Neural cell (in vitro differentiated cells): ENCODE data around the gene ICE1. TPM values are rescaled to one million over a fixed set of nuclear protein-coding genes. Genes with fewer than 3 reads are reported as not detected.

ENCODE experiments used
- H2AFZ ChIP-seq: fragments of 200-600, 300-800 bp; sonication (generic), shearing (Covaris generic); 2 replicates; pipeline ENCODE4 v1.6.0; 2014; ENCODE audit warnings: low read depth, mild to moderate bottlenecking, antibody characterized with exemption, low read length, moderate library complexity
- H3F3A ChIP-seq: fragments of 200-600 bp; shearing (Covaris generic); 2 replicates; pipeline ENCODE4 v1.6.1; 2016; ENCODE audit warnings: mild to moderate bottlenecking, moderate library complexity, mixed read lengths, antibody characterized with exemption, low read length; ENCODE audit not compliant: insufficient read depth, poor library complexity, severe bottlenecking
- H3K27ac ChIP-seq: fragments of 200-600, 300-800 bp; sonication (generic), shearing (Covaris generic); 2 replicates; pipeline ENCODE4 v1.5.1; 2014; ENCODE audit warnings: mild to moderate bottlenecking, low read length, moderate library complexity
- H3K27me3 ChIP-seq: fragments of 300-800, 200-600 bp; sonication (generic), shearing (Covaris generic); 2 replicates; pipeline ENCODE4 v1.6.0; 2014; ENCODE audit warnings: mild to moderate bottlenecking, low read depth, low read length, moderate library complexity; ENCODE audit not compliant: insufficient read depth
- H3K36me3 ChIP-seq: fragments of 300-800, 200-600 bp; sonication (generic), shearing (Covaris generic); 2 replicates; pipeline ENCODE4 v1.5.1; 2014; ENCODE audit warnings: mild to moderate bottlenecking, antibody characterized with exemption, low read length, moderate library complexity; ENCODE audit not compliant: insufficient read depth
- H3K4me2 ChIP-seq: fragments of 300-800, 200-600 bp; sonication (generic), shearing (Covaris generic); 2 replicates; pipeline ENCODE4 v1.6.0; 2014; ENCODE audit warnings: mild to moderate bottlenecking, low read length
- H3K4me3 ChIP-seq: fragments of 300-800, 200-600 bp; sonication (generic), shearing (Covaris generic); 2 replicates; pipeline ENCODE4 v1.5.1; 2014; ENCODE audit warnings: mild to moderate bottlenecking, low read length, moderate library complexity
- H3K79me2 ChIP-seq: fragments of 200-600 bp; shearing (Covaris generic); replicated peaks from 2 replicates; pipeline ENCODE4 v1.6.0; 2014; ENCODE audit warnings: mild to moderate bottlenecking, low read length, moderate library complexity; ENCODE audit not compliant: insufficient read depth
- H3K9ac ChIP-seq: fragments of 300-800, 200-600 bp; sonication (generic), shearing (Covaris generic); 2 replicates; pipeline ENCODE4 v1.6.1; 2016; ENCODE audit warnings: mild to moderate bottlenecking, low read length, mixed read lengths
- H3K9me2 ChIP-seq: fragments of 200-600 bp; shearing (Covaris generic); 2 replicates; pipeline ENCODE4 v1.6.1; 2016; ENCODE audit warnings: mild to moderate bottlenecking, low read length, mixed read lengths; ENCODE audit not compliant: insufficient read depth
- H3K9me3 ChIP-seq: fragments of 200-600, 300-800 bp; sonication (generic), shearing (Covaris generic); 2 replicates; pipeline ENCODE4 v1.6.1; 2016; ENCODE audit warnings: mild to moderate bottlenecking, mixed run types, low read length, moderate library complexity, mixed read lengths
- H4K20me1 ChIP-seq: fragments of 200-600 bp; shearing (Covaris generic); 2 replicates; pipeline ENCODE4 v1.6.1; 2016; ENCODE audit warnings: mild to moderate bottlenecking, mixed run types; ENCODE audit not compliant: insufficient read depth
- CTCF ChIP-seq: fragments of 450-650 bp; IDR thresholded peaks from 2 replicates; pipeline ENCODE4 v1.5.1; 2014; ENCODE audit warnings: antibody characterized with exemption, mild to moderate bottlenecking, moderate library complexity; ENCODE audit not compliant: poor library complexity, severe bottlenecking
- EP300 ChIP-seq: fragments of 450-650 bp; conservative IDR thresholded peaks from 2 replicates; pipeline ENCODE4 v1.6.1; 2014; ENCODE audit warnings: antibody characterized with exemption, mild to moderate bottlenecking, moderate library complexity; ENCODE audit not compliant: poor library complexity, severe bottlenecking
- EZH2 ChIP-seq: fragments of 200-600, 300-800 bp; shearing (Covaris generic), sonication (generic); IDR thresholded peaks from 2 replicates; pipeline ENCODE4 v1.6.1; 2014; ENCODE audit warnings: antibody characterized with exemption, low read length, borderline replicate concordance, mild to moderate bottlenecking; ENCODE audit not compliant: insufficient read depth, poor library complexity, severe bottlenecking
- MXI1 ChIP-seq: fragments of 450-650 bp; conservative IDR thresholded peaks from 2 replicates; pipeline ENCODE4 v1.6.1; 2014; ENCODE audit warnings: antibody characterized with exemption, mild to moderate bottlenecking; ENCODE audit not compliant: poor library complexity, severe bottlenecking
- POLR2AphosphoS5 ChIP-seq: IDR thresholded peaks from 2 replicates; pipeline ENCODE4 v1.6.1; 2012
- RAD21 ChIP-seq: fragments of 450-650 bp; conservative IDR thresholded peaks from 2 replicates; pipeline ENCODE4 v1.6.1; 2014; ENCODE audit warnings: antibody characterized with exemption, mild to moderate bottlenecking, moderate library complexity
- SMC3 ChIP-seq: fragments of 450-650 bp; conservative IDR thresholded peaks from 2 replicates; pipeline ENCODE4 v1.6.1; 2014; ENCODE audit warnings: antibody characterized with exemption, mild to moderate bottlenecking, moderate library complexity; ENCODE audit not compliant: poor library complexity
- TAF1 ChIP-seq: IDR thresholded peaks from 2 replicates; pipeline ENCODE4 v1.6.1; 2012; ENCODE audit warnings: low read depth
- polyA plus RNA-seq: library from polyadenylated mRNA; depleted of rRNA; stranded (reverse); fragments of >200 nt; gene quantifications from 2 replicates; pipeline ENCODE4 v1.2.3, GENCODE V29; 2014
- TF ChIP-seq, protein P1 (sequence below): IDR thresholded peaks from 2 replicates; pipeline ENCODE4 v1.6.1; 2012; ENCODE audit warnings: borderline replicate concordance

Gene ICE1
- polyA plus RNA-seq, 1 donor from 2014 or later = 22.1 TPM

DNA sequence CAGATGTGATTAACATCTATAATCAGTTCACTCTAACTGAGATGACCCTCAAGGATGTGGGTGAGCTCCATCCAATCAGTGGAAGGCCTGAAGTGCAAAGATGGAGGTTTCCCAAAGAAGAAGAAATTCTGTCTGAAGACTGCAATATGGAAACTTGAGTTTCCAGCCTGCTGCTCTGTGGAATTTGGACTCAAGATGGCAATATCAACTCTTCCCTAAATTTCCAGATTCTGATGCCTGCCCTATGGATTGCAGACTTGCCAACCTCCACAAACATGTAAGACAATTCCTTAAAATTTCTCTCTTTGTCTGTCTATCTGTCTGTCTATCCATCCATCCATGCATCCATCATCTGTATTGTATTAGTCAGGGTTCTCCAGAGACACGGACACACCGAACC is 85.9 kb downstream of the ICE1 start:
- Histone ChIP-seq H3K4me3 (no peak overlapping the region), H3K9ac (no peak overlapping the region), H3K4me2 (no peak overlapping the region), H3K79me2 (no peaks in the 10 kb centered on the region), H3K36me3 (no peaks in the 10 kb centered on the region), H3K9me3 (peaks cover 4% of the 10 kb centered on the region), H2AFZ (no peak overlapping the region), H3K27ac (no peak overlapping the region), H3F3A (no peaks in the 10 kb centered on the region), H3K9me2 (no peaks in the 10 kb centered on the region), H3K27me3 (no peaks in the 10 kb centered on the region), H4K20me1 (no peaks in the 10 kb centered on the region)
- TF ChIP-seq SMC3 (no peak), RAD21 (no peak), TAF1 (no peak), POLR2AphosphoS5 (no peak), MXI1 (no peak), EP300 (no peak), CTCF (no peak), EZH2 (no peak)
- TF ChIP-seq, protein P1, sequence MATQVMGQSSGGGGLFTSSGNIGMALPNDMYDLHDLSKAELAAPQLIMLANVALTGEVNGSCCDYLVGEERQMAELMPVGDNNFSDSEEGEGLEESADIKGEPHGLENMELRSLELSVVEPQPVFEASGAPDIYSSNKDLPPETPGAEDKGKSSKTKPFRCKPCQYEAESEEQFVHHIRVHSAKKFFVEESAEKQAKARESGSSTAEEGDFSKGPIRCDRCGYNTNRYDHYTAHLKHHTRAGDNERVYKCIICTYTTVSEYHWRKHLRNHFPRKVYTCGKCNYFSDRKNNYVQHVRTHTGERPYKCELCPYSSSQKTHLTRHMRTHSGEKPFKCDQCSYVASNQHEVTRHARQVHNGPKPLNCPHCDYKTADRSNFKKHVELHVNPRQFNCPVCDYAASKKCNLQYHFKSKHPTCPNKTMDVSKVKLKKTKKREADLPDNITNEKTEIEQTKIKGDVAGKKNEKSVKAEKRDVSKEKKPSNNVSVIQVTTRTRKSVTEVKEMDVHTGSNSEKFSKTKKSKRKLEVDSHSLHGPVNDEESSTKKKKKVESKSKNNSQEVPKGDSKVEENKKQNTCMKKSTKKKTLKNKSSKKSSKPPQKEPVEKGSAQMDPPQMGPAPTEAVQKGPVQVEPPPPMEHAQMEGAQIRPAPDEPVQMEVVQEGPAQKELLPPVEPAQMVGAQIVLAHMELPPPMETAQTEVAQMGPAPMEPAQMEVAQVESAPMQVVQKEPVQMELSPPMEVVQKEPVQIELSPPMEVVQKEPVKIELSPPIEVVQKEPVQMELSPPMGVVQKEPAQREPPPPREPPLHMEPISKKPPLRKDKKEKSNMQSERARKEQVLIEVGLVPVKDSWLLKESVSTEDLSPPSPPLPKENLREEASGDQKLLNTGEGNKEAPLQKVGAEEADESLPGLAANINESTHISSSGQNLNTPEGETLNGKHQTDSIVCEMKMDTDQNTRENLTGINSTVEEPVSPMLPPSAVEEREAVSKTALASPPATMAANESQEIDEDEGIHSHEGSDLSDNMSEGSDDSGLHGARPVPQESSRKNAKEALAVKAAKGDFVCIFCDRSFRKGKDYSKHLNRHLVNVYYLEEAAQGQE = no peak

- H2AFZ ChIP-seq = no peak overlapping the region
- no peak overlapping the region for H3K4me3 ChIP-seq
- H4K20me1 ChIP-seq = no peaks in the 10 kb centered on the region
- no peaks in the 10 kb centered on the region for H3K9me2 ChIP-seq
- no peak overlapping the region for H3K27ac ChIP-seq
- no peak overlapping the region for H3K9ac ChIP-seq
- H3K36me3 ChIP-seq = no peaks in the 10 kb centered on the region
- H3K4me2 ChIP-seq = no peak overlapping the region
- no peaks in the 10 kb centered on the region for H3K27me3 ChIP-seq
- no peaks in the 10 kb centered on the region for H3F3A ChIP-seq
- no peak for TF ChIP-seq POLR2AphosphoS5
- no peak for TF ChIP-seq TAF1
- no peak for TF ChIP-seq RAD21
- TF ChIP-seq EP300 = no peak
- TF ChIP-seq MXI1 = no peak
- no peak for TF ChIP-seq EZH2
- no peak for TF ChIP-seq SMC3
- TF ChIP-seq, protein P1 = no peak
- TF ChIP-seq CTCF = no peak
- no peaks in the 10 kb centered on the region for H3K9me3 ChIP-seq
- H3K79me2 ChIP-seq = no peaks in the 10 kb centered on the region
Measured at GRCh38 chr5:5511904-5512416, 89.5 kb downstream of the ICE1 start.
